ENCODE measurements around the gene RASGRF1. TPM values are rescaled to one million over a fixed set of nuclear protein-coding genes. Genes with fewer than 3 reads are reported as not detected.

The RASGRF1 gene
- total and polyA plus RNA-seq, 9 of the 15 experiments (the other 6 are each of a cell fraction or from before 2014, with no cell fraction given): 0.03 to 0.58 (median 0.06) TPM; not detected in 1

DNA sequence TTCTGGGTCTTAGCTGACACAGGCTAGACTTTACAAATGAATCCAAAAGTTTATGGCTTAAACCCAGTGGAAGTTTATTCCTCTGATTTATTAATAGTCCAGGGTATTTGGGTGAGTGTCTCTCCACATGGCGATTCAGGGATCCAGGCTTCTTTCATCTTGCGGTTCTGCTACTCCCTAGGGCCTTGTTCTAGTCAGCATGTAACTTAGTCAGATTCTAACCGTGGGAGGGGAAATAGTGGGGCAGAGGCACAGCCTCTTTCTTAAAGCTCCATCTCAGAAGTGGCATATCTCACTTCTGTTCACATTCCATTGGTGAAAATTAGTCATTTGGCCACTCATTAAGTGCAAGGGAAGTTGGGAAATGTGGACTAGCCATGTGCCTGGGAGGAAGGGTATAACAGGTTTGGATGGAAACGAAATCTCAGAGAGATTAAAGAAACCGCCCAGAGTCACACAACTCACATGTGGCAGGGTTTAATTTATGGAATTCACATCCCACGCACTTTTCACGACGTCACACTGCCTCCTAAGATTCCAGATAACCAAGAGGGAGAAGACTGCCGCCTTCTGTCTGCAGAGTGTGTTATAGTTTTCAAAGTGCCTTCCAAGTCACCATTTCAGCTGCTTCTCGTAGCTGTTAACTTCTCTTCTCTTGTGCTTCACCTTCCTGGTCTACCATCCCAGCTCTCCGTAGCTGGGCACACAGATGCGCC is 11.4 kb upstream of the RASGRF1 start (continued):
- TF ChIP-seq, protein P1, sequence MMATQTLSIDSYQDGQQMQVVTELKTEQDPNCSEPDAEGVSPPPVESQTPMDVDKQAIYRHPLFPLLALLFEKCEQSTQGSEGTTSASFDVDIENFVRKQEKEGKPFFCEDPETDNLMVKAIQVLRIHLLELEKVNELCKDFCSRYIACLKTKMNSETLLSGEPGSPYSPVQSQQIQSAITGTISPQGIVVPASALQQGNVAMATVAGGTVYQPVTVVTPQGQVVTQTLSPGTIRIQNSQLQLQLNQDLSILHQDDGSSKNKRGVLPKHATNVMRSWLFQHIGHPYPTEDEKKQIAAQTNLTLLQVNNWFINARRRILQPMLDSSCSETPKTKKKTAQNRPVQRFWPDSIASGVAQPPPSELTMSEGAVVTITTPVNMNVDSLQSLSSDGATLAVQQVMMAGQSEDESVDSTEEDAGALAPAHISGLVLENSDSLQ (IDR thresholded peaks at IDR 0.05): peak; percentile 85
- no peak for TF ChIP-seq SAP30 (IDR thresholded peaks at IDR 0.05; ENCODE audit: borderline replicate concordance, insufficient read depth, low read depth, low read length, poor library complexity, severe bottlenecking)
- TF ChIP-seq, protein P2, sequence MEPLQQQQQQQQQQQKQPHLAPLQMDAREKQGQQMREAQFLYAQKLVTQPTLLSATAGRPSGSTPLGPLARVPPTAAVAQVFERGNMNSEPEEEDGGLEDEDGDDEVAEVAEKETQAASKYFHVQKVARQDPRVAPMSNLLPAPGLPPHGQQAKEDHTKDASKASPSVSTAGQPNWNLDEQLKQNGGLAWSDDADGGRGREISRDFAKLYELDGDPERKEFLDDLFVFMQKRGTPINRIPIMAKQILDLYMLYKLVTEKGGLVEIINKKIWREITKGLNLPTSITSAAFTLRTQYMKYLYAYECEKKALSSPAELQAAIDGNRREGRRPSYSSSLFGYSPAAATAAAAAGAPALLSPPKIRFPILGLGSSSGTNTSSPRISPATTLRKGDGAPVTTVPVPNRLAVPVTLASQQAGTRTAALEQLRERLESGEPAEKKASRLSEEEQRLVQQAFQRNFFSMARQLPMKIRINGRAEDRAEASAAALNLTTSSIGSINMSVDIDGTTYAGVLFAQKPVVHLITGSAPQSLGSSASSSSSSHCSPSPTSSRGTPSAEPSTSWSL (CRISPR knock-in tag; IDR thresholded peaks at IDR 0.05; ENCODE audit: borderline replicate concordance): no peak
- peak in 1 of 2 experiments; percentile 51; a peak in 1 of 4 replicates for TF ChIP-seq RCOR1 (IDR thresholded peaks at IDR 0.05; ENCODE audit: borderline replicate concordance in 1 of 2, low read depth in 2 of 2, low read length in 2 of 2)
- peak; percentile 87 for TF ChIP-seq CREM (IDR thresholded peaks at IDR 0.05; ENCODE audit: low read depth)
- TF ChIP-seq SRSF1 (IDR thresholded peaks at IDR 0.05; ENCODE audit: low read depth, low read length): no peak
- TF ChIP-seq, protein P3, sequence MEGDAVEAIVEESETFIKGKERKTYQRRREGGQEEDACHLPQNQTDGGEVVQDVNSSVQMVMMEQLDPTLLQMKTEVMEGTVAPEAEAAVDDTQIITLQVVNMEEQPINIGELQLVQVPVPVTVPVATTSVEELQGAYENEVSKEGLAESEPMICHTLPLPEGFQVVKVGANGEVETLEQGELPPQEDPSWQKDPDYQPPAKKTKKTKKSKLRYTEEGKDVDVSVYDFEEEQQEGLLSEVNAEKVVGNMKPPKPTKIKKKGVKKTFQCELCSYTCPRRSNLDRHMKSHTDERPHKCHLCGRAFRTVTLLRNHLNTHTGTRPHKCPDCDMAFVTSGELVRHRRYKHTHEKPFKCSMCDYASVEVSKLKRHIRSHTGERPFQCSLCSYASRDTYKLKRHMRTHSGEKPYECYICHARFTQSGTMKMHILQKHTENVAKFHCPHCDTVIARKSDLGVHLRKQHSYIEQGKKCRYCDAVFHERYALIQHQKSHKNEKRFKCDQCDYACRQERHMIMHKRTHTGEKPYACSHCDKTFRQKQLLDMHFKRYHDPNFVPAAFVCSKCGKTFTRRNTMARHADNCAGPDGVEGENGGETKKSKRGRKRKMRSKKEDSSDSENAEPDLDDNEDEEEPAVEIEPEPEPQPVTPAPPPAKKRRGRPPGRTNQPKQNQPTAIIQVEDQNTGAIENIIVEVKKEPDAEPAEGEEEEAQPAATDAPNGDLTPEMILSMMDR (IDR thresholded peaks at IDR 0.05 in 2 of 3, conservative IDR thresholded peaks at IDR 0.05 in 1 of 3; ENCODE audit: insufficient read depth in 2 of 3, low read depth in 1 of 3, low read length in 3 of 3): peak; percentile 16 to 46 (median 43); a peak in 3 of 6 replicates
- no peak for TF ChIP-seq ATF1 (CRISPR knock-in tag; IDR thresholded peaks at IDR 0.05)
- TF ChIP-seq ATF1 (tag; IDR thresholded peaks at IDR 0.05): peak; percentile 75
- no peak for TF ChIP-seq HSF4 (CRISPR knock-in tag; IDR thresholded peaks at IDR 0.05; ENCODE audit: borderline replicate concordance)
